Measurements from ENCODE around the gene DRD3. TPM values are rescaled to one million over a fixed set of nuclear protein-coding genes. Genes with fewer than 3 reads are reported as not detected.

Gene DRD3
- total and polyA plus RNA-seq, 2 experiments from 2014 or later: 0.21 to 0.65 TPM

- H3K27me3 ChIP-seq (ENCODE audit: insufficient read depth): no peaks in the 10 kb centered on the region
- no peak overlapping the region for H2AFZ ChIP-seq
- H3K4me3 Mint-ChIP-seq: no peak overlapping the region
- H3K4me2 ChIP-seq: no peak overlapping the region
- H3K4me1 ChIP-seq (ENCODE audit: insufficient read depth): peaks cover 44% of the 10 kb centered on the region
- no peak overlapping the region for H3K4me3 ChIP-seq
- no peaks in the 10 kb centered on the region; the same call in 2 of the 3 replicates for H3K9me3 Mint-ChIP-seq
- no peaks in the 10 kb centered on the region for H3K36me3 ChIP-seq (ENCODE audit: insufficient read depth)
- no peaks in the 10 kb centered on the region for H4K20me1 ChIP-seq (replicated peaks; ENCODE audit: insufficient read depth)
- H3K36me3 Mint-ChIP-seq (ENCODE audit: low read depth): no peaks in the 10 kb centered on the region; the same call in 2 of the 3 replicates
- no peak for TF ChIP-seq ZNF331 (CRISPR knock-in tag; IDR thresholded peaks at IDR 0.05; ENCODE audit: low read depth)
- peaks cover 5% of the 10 kb centered on the region for H3F3A ChIP-seq (replicated peaks; ENCODE audit: low read depth)
- H3K27ac Mint-ChIP-seq: no peak overlapping the region
- H3K27me3 Mint-ChIP-seq (ENCODE audit: insufficient read depth, low read depth, poor library complexity): peaks cover 11% of the 10 kb centered on the region
- peaks cover 9% of the 10 kb centered on the region for H3K4me1 Mint-ChIP-seq
- H3K27ac ChIP-seq (ENCODE audit: low read depth): no peak overlapping the region
- H3K79me2 ChIP-seq (replicated peaks; ENCODE audit: insufficient read depth): no peaks in the 10 kb centered on the region
- H3K9me2 ChIP-seq (ENCODE audit: insufficient read depth): peaks cover 30% of the 10 kb centered on the region
- DNase-seq (ENCODE audit: low spot score): no peak
- no peak for ATAC-seq
Measured at GRCh38 chr3:114217266-114217665, 38.4 kb upstream of the DRD3 start.

GRCh38 chr3:114216186-114216970, 37.5 kb upstream of the DRD3 start:
- ATAC-seq (no peak), DNase-seq (ENCODE audit: low spot score) (no peak)
- Mint-ChIP-seq H3K4me3 (no peak overlapping the region), H3K4me1 (peaks cover 9% of the 10 kb centered on the region), H3K27me3 (ENCODE audit: insufficient read depth, low read depth, poor library complexity) (peaks cover 11% of the 10 kb centered on the region), H3K36me3 (ENCODE audit: low read depth) (no peaks in the 10 kb centered on the region; the same call in 2 of the 3 replicates), H3K9me3 (no peaks in the 10 kb centered on the region; the same call in 2 of the 3 replicates), H3K27ac (no peak overlapping the region)
- Histone ChIP-seq H3K27ac (ENCODE audit: low read depth) (no peak overlapping the region), H3K4me2 (no peak overlapping the region), H3F3A (replicated peaks; ENCODE audit: low read depth) (peaks cover 5% of the 10 kb centered on the region), H3K36me3 (ENCODE audit: insufficient read depth) (no peaks in the 10 kb centered on the region), H4K20me1 (replicated peaks; ENCODE audit: insufficient read depth) (no peaks in the 10 kb centered on the region), H3K4me3 (no peak overlapping the region), H3K9me2 (ENCODE audit: insufficient read depth) (peaks cover 34% of the 10 kb centered on the region), H3K79me2 (replicated peaks; ENCODE audit: insufficient read depth) (no peaks in the 10 kb centered on the region), H3K4me1 (ENCODE audit: insufficient read depth) (peaks cover 44% of the 10 kb centered on the region), H3K27me3 (ENCODE audit: insufficient read depth) (no peaks in the 10 kb centered on the region), H2AFZ (0 out of 2 replicates have a peak overlapping the region, but pooled peaks have one; percentile 3)
- TF ChIP-seq EZH2 (IDR thresholded peaks at IDR 0.05; ENCODE audit: low read depth, unreplicated experiment) (no peak), STAT1 (IDR thresholded peaks at IDR 0.05; ENCODE audit: unreplicated experiment) (no peak), ZNF462 (CRISPR knock-in tag; IDR thresholded peaks at IDR 0.05) (no peak), EZH2phosphoT487 (IDR thresholded peaks at IDR 0.05; ENCODE audit: unreplicated experiment) (no peak), POLR2AphosphoS5 (IDR thresholded peaks at IDR 0.05; ENCODE audit: low read depth) (no peak), CREB1 (CRISPR knock-in tag; IDR thresholded peaks at IDR 0.05; ENCODE audit: low read depth) (no peak), ZNF331 (CRISPR knock-in tag; IDR thresholded peaks at IDR 0.05; ENCODE audit: low read depth) (no peak), CTCF (conservative IDR thresholded peaks at IDR 0.05; ENCODE audit: low read depth in 2 of 2) (no peak), REST (IDR thresholded peaks at IDR 0.05; ENCODE audit: unreplicated experiment) (no peak)
